HuH-7 (cell line): ENCODE data around the gene STX8.

Experiments
- DNase-seq: peaks from one replicate; pipeline ENCODE4 v3.0.0; 2011; ENCODE audit warnings: low spot score

STX8 gene

DNA sequence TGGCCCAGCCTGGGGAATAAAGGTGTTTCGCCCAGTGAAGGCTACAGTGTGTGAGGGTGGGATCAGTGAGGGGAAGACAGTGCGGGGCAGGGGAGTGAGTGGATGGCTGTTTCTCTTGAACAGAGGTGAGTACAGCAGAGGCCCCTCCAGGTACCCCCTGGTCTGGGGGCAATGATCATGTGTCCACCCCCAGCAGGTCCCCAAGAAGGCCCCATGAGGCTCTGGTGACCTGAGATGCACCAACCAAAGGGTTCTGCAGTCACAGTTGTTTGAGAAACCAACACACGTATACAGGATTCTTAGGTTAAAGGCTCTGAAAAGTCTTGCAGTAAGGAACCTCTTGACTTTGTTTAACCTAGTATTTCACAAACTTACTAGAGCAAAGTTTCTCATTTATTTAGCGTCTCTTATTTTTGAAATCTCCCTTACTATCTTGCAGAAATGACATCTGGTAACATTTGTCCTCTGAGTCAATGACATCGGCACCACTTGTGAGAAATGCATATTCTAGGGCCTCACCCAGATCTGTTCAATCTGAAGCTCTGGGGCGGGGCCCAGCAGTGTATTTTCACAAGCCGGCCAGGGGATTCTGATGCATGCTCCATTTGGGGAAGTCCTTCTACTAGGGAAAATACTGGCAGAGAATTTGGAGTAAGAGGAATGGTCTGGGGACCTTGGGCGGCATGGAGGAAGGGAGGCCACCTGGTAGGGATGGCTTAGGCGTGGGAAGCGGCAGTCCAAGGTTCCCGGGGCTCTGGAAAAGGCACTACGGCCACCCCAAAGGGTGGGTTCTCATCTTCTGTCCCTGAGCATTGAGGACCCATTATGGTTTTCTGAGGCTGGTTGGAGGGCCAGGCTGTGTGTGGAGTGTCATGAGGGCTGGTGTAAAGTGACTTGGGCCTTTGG lies 337.0 kb downstream of the STX8 start:
- no peak for DNase-seq

DNA sequence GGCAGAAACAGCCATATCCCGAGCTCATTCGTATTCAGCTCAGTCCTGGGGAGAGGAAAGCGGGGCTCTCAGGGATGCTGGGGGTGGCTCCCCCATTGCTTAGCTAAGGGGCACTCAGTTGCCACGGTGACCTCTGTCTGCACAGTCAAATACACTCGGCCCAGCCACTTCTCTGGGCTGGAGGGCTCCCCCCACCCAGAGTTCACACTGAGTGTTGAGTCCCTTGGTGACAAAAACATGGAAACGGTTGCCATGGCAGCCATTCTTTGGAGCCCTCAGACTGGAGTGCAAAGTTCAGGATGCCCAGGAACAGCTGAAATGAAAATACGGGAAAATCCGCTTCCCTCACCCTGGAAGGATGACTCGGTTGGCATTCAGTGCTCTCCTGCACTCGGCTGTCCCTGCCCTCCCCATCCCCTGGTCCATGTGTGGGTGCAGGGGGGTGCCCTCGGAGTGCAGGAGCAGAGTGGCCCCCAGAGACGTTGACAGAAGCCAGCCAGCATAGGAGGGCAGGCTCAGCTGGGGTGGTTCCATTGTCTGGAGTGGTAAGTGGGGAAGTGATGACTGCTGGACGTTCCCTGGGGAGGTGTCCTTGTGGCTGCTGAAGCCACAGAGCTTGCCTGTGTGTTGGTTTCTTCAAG lies 337.8 kb downstream of the STX8 start:
- no peak for DNase-seq

GRCh38 chr17:9237053-9237410 lies 338.6 kb downstream of the STX8 start:
- no peak for DNase-seq

- no peak for DNase-seq
These were observed 339.2 kb downstream of the STX8 start for GRCh38 chr17:9236286-9237052.

GRCh38 chr17:9235346-9235745 lies 340.3 kb downstream of the STX8 start:
- no peak for DNase-seq

DNA sequence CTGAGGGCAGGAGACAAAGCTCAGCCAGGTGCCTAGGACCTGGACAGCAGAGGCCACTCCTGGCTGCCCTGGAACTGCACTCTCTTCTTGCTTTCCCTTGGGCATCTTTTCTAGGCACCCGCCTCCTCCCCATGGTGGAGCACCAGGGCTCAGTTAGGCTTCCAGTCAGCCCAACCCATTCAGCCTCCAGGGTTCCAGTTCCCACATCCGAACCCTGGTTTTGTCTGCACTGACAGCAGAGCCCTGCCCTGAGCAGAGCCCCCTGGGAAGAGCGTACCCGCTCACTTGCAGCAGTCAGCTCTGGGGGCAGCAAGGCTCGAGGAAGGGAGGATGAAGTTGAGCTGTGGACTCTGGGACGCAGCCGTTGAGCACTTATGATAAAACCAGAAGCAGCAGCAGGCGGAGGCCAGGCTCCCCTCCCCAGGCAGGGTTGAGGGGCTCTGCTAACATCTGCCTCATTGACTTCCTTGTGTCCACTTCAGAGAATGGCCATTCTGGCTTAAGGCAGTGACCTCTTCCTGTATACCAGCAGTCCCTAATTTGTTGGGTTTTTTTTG lies 341.2 kb downstream of the STX8 start:
- DNase-seq = no peak

DNA sequence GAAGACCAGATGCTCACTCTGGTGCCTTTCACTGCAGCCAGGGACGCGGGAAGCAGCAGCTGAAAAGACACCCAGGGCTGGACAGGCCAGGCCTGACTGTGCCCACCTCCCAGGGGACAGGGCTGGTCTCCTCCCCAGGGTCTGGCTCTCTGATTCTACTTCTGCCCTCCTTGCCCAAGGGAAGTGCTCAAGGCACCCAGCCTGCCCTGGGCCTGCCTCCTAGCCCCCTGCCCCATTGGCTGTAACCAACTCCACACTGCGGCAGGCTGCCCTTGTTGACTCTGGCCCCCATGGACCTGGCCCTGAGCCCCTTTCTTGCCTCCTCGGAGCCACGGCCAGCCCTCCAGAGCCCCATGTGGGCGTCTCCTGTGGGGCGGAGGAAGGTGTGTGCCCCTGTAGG lies 341.9 kb downstream of the STX8 start:
- DNase-seq = no peak

- no peak for DNase-seq
These were observed 342.4 kb downstream of the STX8 start for GRCh38 chr17:9233271-9233599.

- no peak for DNase-seq
These were observed 342.9 kb downstream of the STX8 start for GRCh38 chr17:9232591-9233270.

GRCh38 chr17:9232155-9232475 lies 343.5 kb downstream of the STX8 start:
- DNase-seq = no peak

- no peak for DNase-seq
These were observed 344.0 kb downstream of the STX8 start for GRCh38 chr17:9231449-9232154.

DNA sequence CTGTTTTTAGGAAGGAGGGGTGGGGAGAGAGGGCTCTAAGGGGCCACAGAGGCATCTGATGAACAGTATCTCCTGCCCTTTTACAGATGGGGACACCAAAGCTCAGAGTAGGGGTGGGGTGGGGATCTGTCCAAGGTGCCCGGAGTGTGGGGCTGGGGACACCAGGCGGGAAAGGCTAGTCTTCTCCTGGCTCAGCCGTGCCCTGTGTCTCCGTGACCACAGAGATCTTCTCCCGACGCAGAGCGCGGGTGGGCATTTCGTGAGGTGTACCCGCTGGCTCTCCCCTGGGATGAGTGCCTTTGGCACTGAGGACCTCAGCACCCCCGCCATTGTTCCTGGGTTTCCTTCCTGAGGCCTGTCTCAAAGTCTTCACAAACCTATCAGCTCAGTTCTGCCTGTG lies 344.8 kb downstream of the STX8 start:
- DNase-seq = no peak

- DNase-seq = no peak
These were observed 345.3 kb downstream of the STX8 start for GRCh38 chr17:9230346-9230745.

GRCh38 chr17:9229826-9230201 lies 345.8 kb downstream of the STX8 start:
- no peak for DNase-seq

- DNase-seq = no peak
These were observed 346.3 kb downstream of the STX8 start for GRCh38 chr17:9229160-9229825.

DNA sequence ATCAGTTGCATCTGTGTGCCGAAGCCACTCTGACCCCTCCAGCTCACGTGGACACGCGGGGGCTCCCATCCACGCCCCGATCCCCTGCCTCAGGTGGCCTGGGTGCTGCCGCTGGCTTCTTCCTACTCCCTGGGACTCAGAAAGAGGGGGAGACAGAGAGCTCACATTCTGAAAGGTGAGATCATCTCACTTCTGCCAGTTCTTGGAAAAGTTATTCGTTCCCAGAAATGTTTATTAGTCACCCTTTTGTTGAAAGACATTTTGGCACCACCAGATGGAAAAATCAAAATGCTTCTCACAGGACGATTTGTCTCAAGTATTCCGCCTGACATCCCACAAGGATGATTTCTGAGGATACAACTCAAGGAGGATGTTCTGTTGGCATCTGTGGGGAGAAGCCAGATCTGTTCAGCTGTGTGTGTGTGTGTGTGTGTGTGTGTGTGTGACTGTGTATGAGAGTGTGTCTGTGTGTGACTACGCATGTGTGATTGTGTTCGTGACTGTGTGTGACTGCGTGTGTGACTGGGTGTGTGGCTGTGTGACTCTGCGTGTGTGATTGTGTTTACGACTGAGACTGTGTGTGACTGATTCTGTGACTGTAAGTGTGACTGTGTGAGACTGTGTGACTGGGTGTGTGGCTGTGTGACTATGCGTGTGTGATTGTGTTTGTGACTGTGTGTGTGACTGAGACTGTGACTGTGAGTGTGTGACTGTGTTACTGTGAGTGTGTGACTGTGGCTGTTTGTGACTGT lies 347.0 kb downstream of the STX8 start:
- DNase-seq = no peak

- no peak for DNase-seq
These were observed 347.7 kb downstream of the STX8 start for GRCh38 chr17:9227819-9228407.

- no peak for DNase-seq
These were observed 348.9 kb downstream of the STX8 start for GRCh38 chr17:9226794-9227135.

- DNase-seq = no peak
These were observed 349.4 kb downstream of the STX8 start for GRCh38 chr17:9226130-9226793.
